H1 (cell line): Measurements from ENCODE around the gene SLC7A8. TPM values are rescaled to one million over a fixed set of nuclear protein-coding genes. Genes with fewer than 3 reads are reported as not detected.

Source experiments
- CTCF ChIA-PET: fragments of 300-600 bp; sonication (Branson Sonifier 250); formaldehyde crosslinking; loops from one replicate; lab custom pipeline; 2021; ENCODE audit not compliant: partially characterized antibody; lab: Charles Lee
- POLR2A ChIA-PET: fragments of 300-600 bp; sonication (Branson Sonifier 250); formaldehyde crosslinking; loops from one replicate; lab custom pipeline; 2021; ENCODE audit warnings: inconsistent platforms; ENCODE audit not compliant: partially characterized antibody; lab: Charles Lee
- DNase-seq, 2 experiments: peaks; one replicate each; pipeline versions ENCODE4 v3.0.0 to v3.0.0-alpha.2; 2010 to 2022; ENCODE audit warnings: low spot score in 2 of 2, low read depth in 1 of 2, mixed read lengths in 1 of 2
- FAIRE-seq: peaks from 2 replicates; lab custom pipeline; 2011; peaks lifted over from hg19 to GRCh38; lab: Jason Lieb, UNC
- H2AFZ ChIP-seq: 2 replicates; pipeline ENCODE4 v1.8.1; 2012; ENCODE audit warnings: low read length, inconsistent platforms
- H2AK5ac ChIP-seq: 2 replicates; pipeline ENCODE4 v1.6.1; 2013; ENCODE audit warnings: low read depth, low read length
- H2BK120ac ChIP-seq: replicated peaks from 2 replicates; pipeline ENCODE3; 2013; ENCODE audit warnings: low read depth, low read length, inconsistent platforms
- H2BK12ac ChIP-seq: 2 replicates; pipeline ENCODE4 v1.6.1; 2013; ENCODE audit warnings: low read depth, low read length
- H2BK15ac ChIP-seq: 2 replicates; pipeline ENCODE4 v1.6.1; 2013; ENCODE audit warnings: low read length
- H2BK20ac ChIP-seq: 2 replicates; pipeline ENCODE4 v1.6.1; 2013; ENCODE audit warnings: low read length
- H2BK5ac ChIP-seq: 2 replicates; pipeline ENCODE4 v1.6.1; 2013; ENCODE audit warnings: low read depth, low read length
- H3K14ac ChIP-seq: 2 replicates; pipeline ENCODE4 v1.6.1; 2013; ENCODE audit warnings: inconsistent platforms; ENCODE audit not compliant: insufficient read length
- H3K18ac ChIP-seq: 2 replicates; pipeline ENCODE4 v1.6.1; 2013; ENCODE audit warnings: low read length; ENCODE audit errors: extremely low read depth
- H3K23ac ChIP-seq: 2 replicates; pipeline ENCODE4 v1.6.1; 2013; ENCODE audit warnings: inconsistent platforms; ENCODE audit not compliant: insufficient read length
- H3K23me2 ChIP-seq: 2 replicates; pipeline ENCODE4 v1.6.1; 2013; ENCODE audit warnings: low read depth, low read length
- H3K27ac ChIP-seq: 2 replicates; pipeline ENCODE4 v1.6.1; 2011; ENCODE audit warnings: low read depth, low read length, inconsistent platforms
- H3K27me3 ChIP-seq, 4 experiments: replicated peaks in 1 of 4; 1 replicate in 1 of 4; 2 replicates in 3 of 4; pipeline versions ENCODE4 v1.6.1 to v1.8.1; 2011 to 2013; ENCODE audit warnings: low read length in 3 of 4, mild to moderate bottlenecking in 3 of 4, inconsistent platforms in 2 of 4, mixed read lengths in 2 of 4, moderate library complexity in 1 of 4; ENCODE audit not compliant: control insufficient read depth in 3 of 4, insufficient read depth in 3 of 4; ENCODE audit errors: extremely low read depth in 1 of 4
- H3K36me3 ChIP-seq, 4 experiments: 2 replicates each; pipeline versions ENCODE4 v1.6.1 to v1.8.1; 2011 to 2013; ENCODE audit warnings: mild to moderate bottlenecking in 4 of 4, low read length in 3 of 4, moderate library complexity in 2 of 4, control low read depth in 1 of 4, inconsistent platforms in 1 of 4; ENCODE audit not compliant: insufficient read depth in 4 of 4, control insufficient read depth in 2 of 4
- H3K4ac ChIP-seq: replicated peaks from 2 replicates; pipeline ENCODE3; 2013; ENCODE audit warnings: low read length, low read depth, mixed read lengths, inconsistent platforms; ENCODE audit not compliant: insufficient read length
- H3K4me1 ChIP-seq, 4 experiments: replicated peaks in 1 of 4; 1 replicate in 1 of 4; 2 replicates in 3 of 4; pipeline versions ENCODE4 v1.6.1 to v1.8.1; 2011 to 2013; ENCODE audit warnings: low read length in 3 of 4, inconsistent platforms in 2 of 4, mixed read lengths in 1 of 4; ENCODE audit not compliant: insufficient read depth in 4 of 4, control insufficient read depth in 3 of 4
- H3K4me2 ChIP-seq, 2 experiments: 2 replicates each; pipeline versions ENCODE4 v1.6.1 to v1.8.1; 2011 to 2013; ENCODE audit warnings: low read depth in 2 of 2, low read length in 2 of 2, control low read depth in 1 of 2, inconsistent platforms in 1 of 2, mild to moderate bottlenecking in 1 of 2; ENCODE audit not compliant: insufficient read depth in 1 of 2
- H3K4me3 ChIP-seq, 4 experiments: fragments of 200-600, 300-600 bp in 1 of 4; sonication (generic), shearing (Covaris generic), sonication (Bioruptor Twin) in 1 of 4; 2 replicates each; pipeline versions ENCODE4 v1.5.1 to v1.8.1; 2011 to 2016; ENCODE audit warnings: low read length in 4 of 4, low read depth in 3 of 4, control low read depth in 2 of 4, inconsistent platforms in 2 of 4, mild to moderate bottlenecking in 2 of 4, mixed read lengths in 1 of 4, moderate library complexity in 1 of 4; ENCODE audit not compliant: insufficient read depth in 2 of 4; ENCODE audit errors: extremely low read depth in 1 of 4
- H3K56ac ChIP-seq: replicated peaks from 2 replicates; pipeline ENCODE3; 2013; ENCODE audit warnings: low read depth, mild to moderate bottlenecking, mixed read lengths, low read length, inconsistent platforms; ENCODE audit not compliant: insufficient read length
- H3K79me1 ChIP-seq: 2 replicates; pipeline ENCODE4 v1.6.1; 2013; ENCODE audit warnings: low read depth, low read length, control low read depth
- H3K79me2 ChIP-seq, 2 experiments: 2 replicates each; pipeline versions ENCODE4 v1.6.1 to v1.8.1; 2012 to 2013; ENCODE audit warnings: low read length in 2 of 2, mild to moderate bottlenecking in 2 of 2, inconsistent platforms in 1 of 2; ENCODE audit not compliant: insufficient read depth in 2 of 2, control insufficient read depth in 1 of 2
- H3K9ac ChIP-seq, 4 experiments: replicated peaks in 1 of 4; 1 replicate in 1 of 4; 2 replicates in 3 of 4; pipeline versions ENCODE4 v1.6.1 to v1.8.1; 2011 to 2013; ENCODE audit warnings: low read depth in 3 of 4, low read length in 3 of 4, control low read depth in 2 of 4, mild to moderate bottlenecking in 2 of 4, moderate library complexity in 2 of 4, inconsistent platforms in 1 of 4; ENCODE audit errors: extremely low read depth in 1 of 4
- H3K9me3 ChIP-seq, 2 experiments: 2 replicates each; pipeline versions ENCODE4 v1.6.1 to v1.8.1; 2012 to 2013; ENCODE audit warnings: mild to moderate bottlenecking in 2 of 2, moderate library complexity in 2 of 2, control low read depth in 1 of 2, inconsistent platforms in 1 of 2, low read depth in 1 of 2, low read length in 1 of 2, mixed read lengths in 1 of 2; ENCODE audit not compliant: insufficient read depth in 2 of 2
- H4K20me1 ChIP-seq, 2 experiments: replicated peaks in 1 of 2; 2 replicates each; pipeline versions ENCODE3 to v1.8.1; 2011 to 2013; ENCODE audit warnings: inconsistent platforms in 2 of 2, low read length in 2 of 2, mild to moderate bottlenecking in 1 of 2; ENCODE audit not compliant: insufficient read depth in 2 of 2, control insufficient read depth in 1 of 2
- H4K5ac ChIP-seq: 2 replicates; pipeline ENCODE4 v1.6.1; 2013; ENCODE audit warnings: low read length, low read depth, mixed read lengths, inconsistent platforms; ENCODE audit not compliant: insufficient read length
- H4K8ac ChIP-seq: 2 replicates; pipeline ENCODE4 v1.8.0; 2013; ENCODE audit warnings: mild to moderate bottlenecking, moderate library complexity, low read length, inconsistent platforms; ENCODE audit not compliant: insufficient read depth; ENCODE audit errors: extremely low read depth
- H4K91ac ChIP-seq: replicated peaks from 2 replicates; pipeline ENCODE3; 2013; ENCODE audit warnings: low read length, mixed read lengths, inconsistent platforms; ENCODE audit not compliant: insufficient read length
- CREB1 ChIP-seq: IDR thresholded peaks from 2 replicates; pipeline ENCODE4 v1.6.1; 2012; ENCODE audit warnings: inconsistent platforms
- EZH2 ChIP-seq: fragments of 200-600 bp; sonication (generic); IDR thresholded peaks from 2 replicates; pipeline ENCODE4 v1.7.1; 2012; ENCODE audit warnings: low read depth, mild to moderate bottlenecking, moderate library complexity, low read length, inconsistent platforms; ENCODE audit not compliant: severe bottlenecking
- JUN ChIP-seq: IDR thresholded peaks from 2 replicates; pipeline ENCODE4 v1.6.1; 2011; ENCODE audit warnings: low read depth, mild to moderate bottlenecking, improper control_type of control experiment, low read length
- KDM1A ChIP-seq: fragments of 200-600, 300-600 bp; sonication (generic); IDR thresholded peaks from 2 replicates; pipeline ENCODE4 v1.7.1; 2016; ENCODE audit warnings: mild to moderate bottlenecking, low read length, borderline replicate concordance
- POU5F1 ChIP-seq: IDR thresholded peaks from 2 replicates; pipeline ENCODE4 v1.6.1; 2011; ENCODE audit warnings: low read depth, mild to moderate bottlenecking, low read length, moderate library complexity
- RAD21 ChIP-seq, 2 experiments: IDR thresholded peaks in 1 of 2; conservative IDR thresholded peaks in 1 of 2; 2 replicates each; pipeline ENCODE4 v1.6.1; 2011; ENCODE audit warnings: low read depth in 2 of 2, low read length in 2 of 2, improper control_type of control experiment in 1 of 2, inconsistent platforms in 1 of 2, mild to moderate bottlenecking in 1 of 2, moderate library complexity in 1 of 2
- RFX5 ChIP-seq: IDR thresholded peaks from 2 replicates; pipeline ENCODE4 v1.6.1; 2011; ENCODE audit warnings: low read depth, low read length, improper control_type of control experiment, borderline replicate concordance
- RNF2 ChIP-seq: fragments of 200-900, 300-1000 bp; sonication (generic); IDR thresholded peaks from 2 replicates; pipeline ENCODE4 v1.7.1; 2016; ENCODE audit warnings: borderline replicate concordance, low read depth, mild to moderate bottlenecking, antibody characterized with exemption, low read length; ENCODE audit not compliant: poor library complexity, severe bottlenecking; ENCODE audit errors: missing control alignments
- SIRT6 ChIP-seq: IDR thresholded peaks from one replicate; pipeline ENCODE4 v1.7.1; 2012; ENCODE audit warnings: low read length, inconsistent platforms
- SP4 ChIP-seq: IDR thresholded peaks from 2 replicates; pipeline ENCODE4 v1.6.1; 2012; ENCODE audit warnings: low read length, inconsistent platforms
- ZNF274 ChIP-seq: IDR thresholded peaks from 2 replicates; pipeline ENCODE4 v1.7.0; 2012; ENCODE audit warnings: low read length, borderline replicate concordance; ENCODE audit errors: extremely low read depth
- WGBS, 2 experiments: shearing (Covaris generic) in 1 of 2; methylation state at CpG; one replicate each; pipeline versions ENCODE4 v1.1.6 to v1.1.7; 2013 to 2015; ENCODE audit warnings: low lambda C conversion rate in 2 of 2, mixed read lengths in 2 of 2, inconsistent platforms in 1 of 2, low coverage in 1 of 2, missing lambda C conversion rate in 1 of 2; ENCODE audit not compliant: insufficient replicate concordance in 2 of 2, insufficient coverage in 1 of 2, insufficient read length in 1 of 2; ENCODE audit errors: extremely low coverage in 1 of 2, missing lambda C conversion rate in 1 of 2; 5-methylcytosine and 5-hydroxymethylcytosine counted together
- polyA plus RNA-seq, 7 experiments: library from polyadenylated mRNA; depleted of rRNA in 3 of 7; stranded (reverse) in 5 of 7; unstranded in 2 of 7; fragments of >200 nt in 5 of 7; fragments of 200-250 nt in 2 of 7; gene quantifications; 1 replicate in 5 of 7; 2 replicates in 1 of 7; 4 replicates in 1 of 7; pipeline versions ENCODE4 v1.2.1 to v1.2.3, GENCODE V29; 2011 to 2013; ENCODE audit warnings: missing spikeins in 2 of 7, mixed read lengths in 2 of 7
- total RNA-seq: library from RNA; stranded (reverse); fragmentation: NEBNext Ultra II Directional; extraction: Animal tissue kit (Norgen Biotek cat#: 25700); gene quantifications from 2 replicates; pipeline ENCODE4 v1.2.1, GENCODE V29; 2021
- TF ChIP-seq, protein P1 (sequence below): IDR thresholded peaks from 2 replicates; pipeline ENCODE4 v1.6.1; 2012; ENCODE audit warnings: low read length, inconsistent platforms

SLC7A8 gene
- total and polyA plus RNA-seq, 2 of the 8 experiments (the other 6 are each of a cell fraction or from before 2014, with no cell fraction given): 182 to 204 TPM

DNA sequence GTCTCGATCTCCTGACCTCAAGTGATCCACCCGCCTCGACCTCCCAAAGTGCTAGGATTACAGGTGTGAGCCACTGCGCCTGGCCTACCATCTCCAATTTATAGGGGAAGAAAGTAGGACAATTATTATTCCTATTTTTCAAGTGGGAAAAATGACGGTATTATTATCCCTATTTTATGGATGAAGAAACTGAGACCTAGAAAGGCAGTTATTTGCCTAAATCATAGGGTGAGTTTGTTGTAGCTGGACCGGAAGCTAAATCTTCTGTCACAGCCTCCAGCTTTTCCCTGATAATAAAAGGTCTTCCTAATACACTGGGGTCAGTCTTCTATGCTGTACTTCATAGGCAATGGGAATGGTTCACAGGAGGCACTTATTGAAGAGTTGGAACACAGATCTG is 13.8 kb downstream of the SLC7A8 start:
- Histone ChIP-seq H3K23me2 (no peaks in the 10 kb centered on the region), H3K56ac (no peak overlapping the region), H2BK20ac (no peak overlapping the region), H3K79me2 (peaks cover 3 to 44% of the 10 kb centered on the region in 2 experiments; a peak in 3 of 4 replicates), H3K9me3 (no peaks in the 10 kb centered on the region), H3K27me3 (no peaks in the 10 kb centered on the region), H3K27ac (no peak overlapping the region), H2BK12ac (no peak overlapping the region), H3K79me1 (peaks cover 17% of the 10 kb centered on the region), H2BK5ac (no peak overlapping the region), H3K4me2 (no peak overlapping the region), H3K23ac (no peak overlapping the region), H4K5ac (no peak overlapping the region), H2BK120ac (no peak overlapping the region), H4K91ac (no peak overlapping the region), H2AFZ (no peak overlapping the region), H3K4ac (no peak overlapping the region), H3K9ac (no peak overlapping the region), H4K8ac (no peak overlapping the region), H3K4me1 (peaks cover 0 to 10% (median 6%) of the 10 kb centered on the region in 4 experiments; a peak in 5 of 7 replicates), H3K36me3 (peaks cover 7 to 37% (median 28%) of the 10 kb centered on the region in 4 experiments), H3K18ac (no peak overlapping the region), H3K14ac (no peak overlapping the region), H2BK15ac (no peak overlapping the region), H2AK5ac (no peak overlapping the region), H4K20me1 (peaks cover 0 to 6% of the 10 kb centered on the region in 2 experiments), H3K4me3 (no peak overlapping the region)
- ChIA-PET CTCF (interaction anchor here (0.6 to 12.1 kb wide), 9 partner anchors 9 to 93 kb away, joined by 3 to 128 read pairs (median 3); partner anchors contain the start of gene SLC7A8), POLR2A (interaction anchor here (1.5 to 1.7 kb wide), 2 partner anchors 14 to 29 kb away, joined by 4 read pairs; partner anchors contain the start of gene SLC7A8)
- FAIRE-seq (no peak), DNase-seq (no peak)
- 92% methylated on average over 6 of the region's 6 CpGs; no CpG with 5 or more reads in 1 of the 2 experiments for WGBS, 2 experiments
- TF ChIP-seq RAD21 (IDR thresholded peaks at IDR 0.05 in 1 of 2, conservative IDR thresholded peaks at IDR 0.05 in 1 of 2; ENCODE audit: low read depth in 2 of 2, low read length in 2 of 2) (no peak), SIRT6 (no peak), KDM1A (no peak), RFX5 (no peak), CREB1 (no peak), POU5F1 (no peak), ZNF274 (no peak), RNF2 (no peak), EZH2 (no peak), JUN (no peak), SP4 (no peak)
- TF ChIP-seq, protein P1, sequence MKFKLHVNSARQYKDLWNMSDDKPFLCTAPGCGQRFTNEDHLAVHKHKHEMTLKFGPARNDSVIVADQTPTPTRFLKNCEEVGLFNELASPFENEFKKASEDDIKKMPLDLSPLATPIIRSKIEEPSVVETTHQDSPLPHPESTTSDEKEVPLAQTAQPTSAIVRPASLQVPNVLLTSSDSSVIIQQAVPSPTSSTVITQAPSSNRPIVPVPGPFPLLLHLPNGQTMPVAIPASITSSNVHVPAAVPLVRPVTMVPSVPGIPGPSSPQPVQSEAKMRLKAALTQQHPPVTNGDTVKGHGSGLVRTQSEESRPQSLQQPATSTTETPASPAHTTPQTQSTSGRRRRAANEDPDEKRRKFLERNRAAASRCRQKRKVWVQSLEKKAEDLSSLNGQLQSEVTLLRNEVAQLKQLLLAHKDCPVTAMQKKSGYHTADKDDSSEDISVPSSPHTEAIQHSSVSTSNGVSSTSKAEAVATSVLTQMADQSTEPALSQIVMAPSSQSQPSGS: no peak
